Measurements from ENCODE around the gene PTPRQ. TPM values are rescaled to one million over a fixed set of nuclear protein-coding genes. Genes with fewer than 3 reads are reported as not detected.

Gene PTPRQ
- total RNA-seq, 1 experiment from 2014 or later = not detected

DNA sequence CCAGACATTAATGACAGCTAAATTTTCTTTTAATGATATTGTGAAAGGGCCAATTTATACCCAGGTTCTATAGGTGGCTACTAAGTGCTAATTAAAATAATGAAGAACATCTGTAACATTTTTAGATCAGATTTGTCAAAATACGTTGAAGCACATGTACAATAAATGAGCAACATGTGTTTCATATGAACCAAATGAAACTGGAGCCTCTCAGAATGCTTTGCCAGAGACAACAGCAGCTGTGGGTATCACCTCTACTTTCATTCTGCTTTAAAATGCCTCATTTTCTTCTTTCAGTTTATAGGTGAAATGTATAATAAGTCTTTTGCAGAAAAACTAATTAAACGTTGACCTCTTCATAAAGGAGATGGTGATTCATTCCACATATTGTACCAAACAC, 237.3 kb downstream of the PTPRQ start:
- no peak overlapping the region for H3K27ac Mint-ChIP-seq (ENCODE audit: unreplicated experiment)
- no peaks in the 10 kb centered on the region for H3K4me1 ChIP-seq
- intact Hi-C loops (cut with micrococcal nuclease; ENCODE audit: unreplicated experiment) = no loop called here
- no peaks in the 10 kb centered on the region for H3K9me3 ChIP-seq
- ChIA-PET POLR2A (no interaction called here), CTCF (no interaction called here)
- no peaks in the 10 kb centered on the region for H3K36me3 ChIP-seq (ENCODE audit: control insufficient read depth, insufficient read depth, low read length)
- TF ChIP-seq, protein P1, sequence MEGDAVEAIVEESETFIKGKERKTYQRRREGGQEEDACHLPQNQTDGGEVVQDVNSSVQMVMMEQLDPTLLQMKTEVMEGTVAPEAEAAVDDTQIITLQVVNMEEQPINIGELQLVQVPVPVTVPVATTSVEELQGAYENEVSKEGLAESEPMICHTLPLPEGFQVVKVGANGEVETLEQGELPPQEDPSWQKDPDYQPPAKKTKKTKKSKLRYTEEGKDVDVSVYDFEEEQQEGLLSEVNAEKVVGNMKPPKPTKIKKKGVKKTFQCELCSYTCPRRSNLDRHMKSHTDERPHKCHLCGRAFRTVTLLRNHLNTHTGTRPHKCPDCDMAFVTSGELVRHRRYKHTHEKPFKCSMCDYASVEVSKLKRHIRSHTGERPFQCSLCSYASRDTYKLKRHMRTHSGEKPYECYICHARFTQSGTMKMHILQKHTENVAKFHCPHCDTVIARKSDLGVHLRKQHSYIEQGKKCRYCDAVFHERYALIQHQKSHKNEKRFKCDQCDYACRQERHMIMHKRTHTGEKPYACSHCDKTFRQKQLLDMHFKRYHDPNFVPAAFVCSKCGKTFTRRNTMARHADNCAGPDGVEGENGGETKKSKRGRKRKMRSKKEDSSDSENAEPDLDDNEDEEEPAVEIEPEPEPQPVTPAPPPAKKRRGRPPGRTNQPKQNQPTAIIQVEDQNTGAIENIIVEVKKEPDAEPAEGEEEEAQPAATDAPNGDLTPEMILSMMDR (IDR thresholded peaks at IDR 0.05; ENCODE audit: insufficient read depth in 1 of 2, low read depth in 1 of 2, low read length in 1 of 2, severe bottlenecking in 1 of 2, unreplicated experiment in 1 of 2) = no peak
- no peak overlapping the region for H3K4me3 Mint-ChIP-seq (ENCODE audit: unreplicated experiment)
- no TSS peak for BruUV-seq (replicated peaks)
- DNase-seq = no peak
- H3K27me3 ChIP-seq (replicated peaks; ENCODE audit: control insufficient read depth, insufficient read depth, low read length) = no peaks in the 10 kb centered on the region
- H3K27me3 Mint-ChIP-seq (ENCODE audit: insufficient read depth, unreplicated experiment) = peaks cover 2% of the 10 kb centered on the region
- H3K9me3 Mint-ChIP-seq (ENCODE audit: unreplicated experiment) = no peaks in the 10 kb centered on the region
- no peaks in the 10 kb centered on the region for H3K4me1 Mint-ChIP-seq (ENCODE audit: low read depth, unreplicated experiment)
- H3K4me3 ChIP-seq (ENCODE audit: low read depth, low read length) = no peak overlapping the region
- H3K36me3 Mint-ChIP-seq (ENCODE audit: insufficient read depth, unreplicated experiment) = no peaks in the 10 kb centered on the region

DNA sequence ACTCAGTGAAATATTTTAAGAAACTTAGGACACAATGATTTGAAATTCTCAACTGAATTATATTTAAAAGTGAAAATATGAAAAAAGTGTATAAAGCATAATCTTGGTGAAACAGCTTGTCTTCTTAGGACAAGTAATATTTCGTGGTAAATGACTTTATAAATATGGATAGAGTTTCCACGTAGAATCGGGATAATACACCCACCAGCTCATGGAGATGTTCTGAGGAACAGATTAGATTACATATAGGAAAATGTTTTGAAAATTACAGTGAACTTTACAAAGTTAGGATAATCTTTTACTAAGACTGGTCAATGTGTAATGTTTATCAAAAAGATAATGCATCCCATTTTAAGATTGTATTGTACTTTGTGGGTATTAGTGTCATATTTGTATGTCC, 237.8 kb downstream of the PTPRQ start:
- POLR2A ChIA-PET = no interaction called here
- no peak overlapping the region for H3K4me3 ChIP-seq (ENCODE audit: low read depth, low read length)
- CTCF ChIA-PET = no interaction called here
- H3K36me3 ChIP-seq (ENCODE audit: control insufficient read depth, insufficient read depth, low read length) = no peaks in the 10 kb centered on the region
- TF ChIP-seq, protein P1 (IDR thresholded peaks at IDR 0.05; ENCODE audit: insufficient read depth in 1 of 2, low read depth in 1 of 2, low read length in 1 of 2, severe bottlenecking in 1 of 2, unreplicated experiment in 1 of 2) = no peak
- Mint-ChIP-seq H3K4me1 (ENCODE audit: low read depth, unreplicated experiment) (no peaks in the 10 kb centered on the region), H3K27ac (ENCODE audit: unreplicated experiment) (no peak overlapping the region), H3K4me3 (ENCODE audit: unreplicated experiment) (no peak overlapping the region), H3K9me3 (ENCODE audit: unreplicated experiment) (no peaks in the 10 kb centered on the region), H3K36me3 (ENCODE audit: insufficient read depth, unreplicated experiment) (no peaks in the 10 kb centered on the region), H3K27me3 (ENCODE audit: insufficient read depth, unreplicated experiment) (peaks cover 2% of the 10 kb centered on the region)
- no peak for DNase-seq
- no peaks in the 10 kb centered on the region for H3K9me3 ChIP-seq
- no TSS peak for BruUV-seq (replicated peaks)
- intact Hi-C loops (cut with micrococcal nuclease; ENCODE audit: unreplicated experiment) = no loop called here
- no peaks in the 10 kb centered on the region for H3K4me1 ChIP-seq
- H3K27me3 ChIP-seq (replicated peaks; ENCODE audit: control insufficient read depth, insufficient read depth, low read length) = no peaks in the 10 kb centered on the region

DNA sequence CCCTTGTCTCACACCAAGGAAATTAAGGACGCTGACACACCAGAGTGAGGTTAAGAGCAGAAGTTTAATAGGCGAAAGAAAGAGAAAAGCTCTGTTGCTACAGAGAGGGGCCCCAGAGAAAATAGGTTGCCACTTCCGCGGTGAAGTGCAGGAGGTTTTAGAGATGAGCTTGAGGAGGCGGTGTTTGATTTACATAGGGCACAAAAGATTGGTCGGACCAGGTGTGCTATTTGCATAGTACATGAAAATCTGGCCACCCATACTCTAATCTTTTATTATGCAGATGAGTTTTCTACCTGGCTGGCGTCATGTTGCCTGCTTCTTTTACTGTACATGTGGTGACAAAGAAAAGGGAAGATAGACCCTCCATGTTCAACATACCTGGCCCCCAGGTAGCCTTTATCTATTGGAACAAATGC, 240.1 kb downstream of the PTPRQ start:
- CTCF ChIA-PET = no interaction called here
- Mint-ChIP-seq H3K4me1 (ENCODE audit: low read depth, unreplicated experiment) (no peaks in the 10 kb centered on the region), H3K4me3 (ENCODE audit: unreplicated experiment) (no peak overlapping the region), H3K27ac (ENCODE audit: unreplicated experiment) (no peak overlapping the region), H3K9me3 (ENCODE audit: unreplicated experiment) (no peaks in the 10 kb centered on the region), H3K27me3 (ENCODE audit: insufficient read depth, unreplicated experiment) (peaks cover 2% of the 10 kb centered on the region), H3K36me3 (ENCODE audit: insufficient read depth, unreplicated experiment) (no peaks in the 10 kb centered on the region)
- H3K9me3 ChIP-seq = no peaks in the 10 kb centered on the region
- no TSS peak for BruUV-seq (replicated peaks)
- peak in 1 of 2 experiments; percentile 34 for DNase-seq
- H3K27me3 ChIP-seq (replicated peaks; ENCODE audit: control insufficient read depth, insufficient read depth, low read length) = no peaks in the 10 kb centered on the region
- H3K36me3 ChIP-seq (ENCODE audit: control insufficient read depth, insufficient read depth, low read length) = no peaks in the 10 kb centered on the region
- H3K4me3 ChIP-seq (ENCODE audit: low read depth, low read length) = no peak overlapping the region
- intact Hi-C loops (cut with micrococcal nuclease; ENCODE audit: unreplicated experiment) = no loop called here
- H3K4me1 ChIP-seq = no peaks in the 10 kb centered on the region
- TF ChIP-seq, protein P1 (IDR thresholded peaks at IDR 0.05; ENCODE audit: insufficient read depth in 1 of 2, low read depth in 1 of 2, low read length in 1 of 2, severe bottlenecking in 1 of 2, unreplicated experiment in 1 of 2) = no peak
- POLR2A ChIA-PET = no interaction called here

All from Caco-2 (cell line).